Endodermal cell (in vitro differentiated cells): ENCODE data around the gene DGKB. TPM values are rescaled to one million over a fixed set of nuclear protein-coding genes. Genes with fewer than 3 reads are reported as not detected.

Experiments
- DNase-seq: peaks from one replicate; pipeline ENCODE4 v3.0.0-alpha.2; 2017
- H3K27ac ChIP-seq: 2 replicates; pipeline ENCODE4 v1.5.1; 2013; ENCODE audit warnings: mild to moderate bottlenecking, low read depth, low read length, moderate library complexity
- H3K27me3 ChIP-seq: 2 replicates; pipeline ENCODE4 v1.6.1; 2013; ENCODE audit warnings: mild to moderate bottlenecking, low read length, moderate library complexity; ENCODE audit not compliant: insufficient read depth, control insufficient read depth, poor library complexity, severe bottlenecking
- H3K36me3 ChIP-seq: 2 replicates; pipeline ENCODE4 v1.7.0; 2013; ENCODE audit warnings: mild to moderate bottlenecking, low read length, moderate library complexity; ENCODE audit not compliant: control insufficient read depth, insufficient read depth
- H3K4me1 ChIP-seq: one replicate; pipeline ENCODE4 v1.7.0; 2013; ENCODE audit warnings: low read length; ENCODE audit not compliant: control insufficient read depth, insufficient read depth
- H3K4me3 ChIP-seq: 2 replicates; pipeline ENCODE4 v1.5.1; 2013; ENCODE audit warnings: mild to moderate bottlenecking, low read length, moderate library complexity
- H3K9ac ChIP-seq: 2 replicates; pipeline ENCODE4 v1.6.1; 2013; ENCODE audit warnings: mild to moderate bottlenecking, low read length, moderate library complexity; ENCODE audit not compliant: poor library complexity, severe bottlenecking; ENCODE audit errors: extremely low read depth
- H3K9me3 ChIP-seq: 2 replicates; pipeline ENCODE4 v1.6.1; 2013; ENCODE audit warnings: mild to moderate bottlenecking, low read length, moderate library complexity; ENCODE audit not compliant: control insufficient read depth
- H3K27ac Mint-ChIP-seq: 2 replicates; pipeline ENCODE4 v1.8.0; 2020; ENCODE audit warnings: mixed read lengths
- H3K27me3 Mint-ChIP-seq: 2 replicates; pipeline ENCODE4 v1.8.0; 2021; ENCODE audit warnings: mild to moderate bottlenecking, mixed read lengths; ENCODE audit not compliant: insufficient read depth
- H3K36me3 Mint-ChIP-seq: 2 replicates; pipeline ENCODE4 v1.8.0; 2020; ENCODE audit warnings: low read depth, mixed read lengths
- H3K4me1 Mint-ChIP-seq: 2 replicates; pipeline ENCODE4 v1.8.0; 2020; ENCODE audit warnings: mixed read lengths
- H3K4me3 Mint-ChIP-seq: 2 replicates; pipeline ENCODE4 v1.8.0; 2020; ENCODE audit warnings: mild to moderate bottlenecking, moderate library complexity, mixed read lengths
- H3K9me3 Mint-ChIP-seq: 2 replicates; pipeline ENCODE4 v1.8.0; 2020; ENCODE audit warnings: mild to moderate bottlenecking, mixed read lengths
- CTCF ChIP-seq: fragments of 200-600 bp; sonication (generic); conservative IDR thresholded peaks from 2 replicates; pipeline ENCODE4 v1.5.0; 2021; ENCODE audit warnings: antibody characterized with exemption, mild to moderate bottlenecking
- WGBS, 2 experiments: methylation state at CpG; one replicate each; pipeline versions ENCODE4 v1.1.5 to v1.1.7; 2013; ENCODE audit warnings: missing lambda C conversion rate in 2 of 2, mixed read lengths in 1 of 2; ENCODE audit not compliant: insufficient coverage in 1 of 2, insufficient read length in 1 of 2; 5-methylcytosine and 5-hydroxymethylcytosine counted together
- total RNA-seq, 2 donors: library from RNA; stranded (reverse); fragmentation: NEBNext Ultra II Directional in 1 of 2; extraction: Animal tissue kit (Norgen Biotek cat#: 25700) in 1 of 2; gene quantifications; 2 replicates in 1 of 2; 3 replicates in 1 of 2; pipeline ENCODE4 v1.2.1, GENCODE V29; 2021

The DGKB gene
- total RNA-seq, 2 donors from 2014 or later = 5.1 to 5.2 TPM

DNA sequence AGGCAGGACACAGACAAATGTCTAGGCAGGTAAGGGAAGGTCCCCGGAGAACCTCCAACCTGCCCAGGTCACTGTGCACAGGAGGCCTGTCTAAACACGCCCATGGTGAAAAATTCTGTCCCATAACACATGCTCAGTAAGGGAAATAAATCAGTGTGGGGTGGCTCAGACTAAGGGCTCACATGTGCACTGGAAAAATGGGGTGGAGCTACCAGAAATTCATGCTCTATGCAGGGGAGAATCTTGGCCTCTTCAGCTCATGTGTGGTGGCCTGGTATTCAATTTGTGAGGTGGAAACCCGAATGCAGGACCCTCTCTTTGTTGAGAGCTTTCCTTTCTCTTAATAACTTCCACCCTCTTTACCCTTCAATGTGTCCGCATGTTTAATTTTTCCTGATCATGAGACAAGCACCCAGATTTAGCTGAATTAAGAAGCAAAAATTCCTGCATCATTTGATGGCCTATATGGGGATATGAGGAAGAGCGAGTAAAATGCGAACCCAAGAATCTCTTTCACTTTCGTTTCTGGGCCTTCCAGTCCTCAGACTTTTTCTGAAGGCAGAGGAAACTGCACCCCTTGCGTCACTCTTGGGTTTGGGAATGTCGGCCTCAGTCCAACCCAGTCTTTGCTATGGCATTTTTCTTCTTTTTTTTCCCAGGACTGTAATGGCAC is 163.2 kb downstream of the DGKB start:
- peaks cover 52% of the 10 kb centered on the region for H3K9me3 ChIP-seq
- H3K4me3 ChIP-seq = no peak overlapping the region
- Mint-ChIP-seq H3K36me3 (peaks cover 14% of the 10 kb centered on the region), H3K9me3 (peaks cover 57% of the 10 kb centered on the region), H3K27ac (no peak overlapping the region), H3K4me1 (peaks cover 8% of the 10 kb centered on the region), H3K4me3 (no peak overlapping the region), H3K27me3 (no peaks in the 10 kb centered on the region)
- no peak overlapping the region for H3K27ac ChIP-seq
- H3K9ac ChIP-seq = no peak overlapping the region
- H3K27me3 ChIP-seq = no peaks in the 10 kb centered on the region
- no peaks in the 10 kb centered on the region for H3K4me1 ChIP-seq
- no peak for DNase-seq
- H3K36me3 ChIP-seq = no peaks in the 10 kb centered on the region
- WGBS, 2 experiments = 67 to 85% methylated on average over 3 to 9 of the region's 9 CpGs
- no peak for TF ChIP-seq CTCF

- peaks cover 8% of the 10 kb centered on the region for H3K4me1 Mint-ChIP-seq
- H3K4me3 ChIP-seq = no peak overlapping the region
- no peak overlapping the region for H3K4me3 Mint-ChIP-seq
- H3K27ac ChIP-seq = no peak overlapping the region
- H3K9me3 Mint-ChIP-seq = peaks cover 45% of the 10 kb centered on the region
- WGBS, 2 experiments = 0 to 5% methylated on average over 1 of the region's 1 CpG
- no peak overlapping the region for H3K9ac ChIP-seq
- H3K27ac Mint-ChIP-seq = no peak overlapping the region
- H3K27me3 ChIP-seq = no peaks in the 10 kb centered on the region
- no peak for TF ChIP-seq CTCF
- H3K27me3 Mint-ChIP-seq = no peaks in the 10 kb centered on the region
- H3K9me3 ChIP-seq = peaks cover 41% of the 10 kb centered on the region
- H3K4me1 ChIP-seq = no peaks in the 10 kb centered on the region
- H3K36me3 ChIP-seq = no peaks in the 10 kb centered on the region
- no peak for DNase-seq
- peaks cover 10% of the 10 kb centered on the region for H3K36me3 Mint-ChIP-seq
These were observed 164.5 kb downstream of the DGKB start for GRCh38 chr7:14738086-14738485.

DNA sequence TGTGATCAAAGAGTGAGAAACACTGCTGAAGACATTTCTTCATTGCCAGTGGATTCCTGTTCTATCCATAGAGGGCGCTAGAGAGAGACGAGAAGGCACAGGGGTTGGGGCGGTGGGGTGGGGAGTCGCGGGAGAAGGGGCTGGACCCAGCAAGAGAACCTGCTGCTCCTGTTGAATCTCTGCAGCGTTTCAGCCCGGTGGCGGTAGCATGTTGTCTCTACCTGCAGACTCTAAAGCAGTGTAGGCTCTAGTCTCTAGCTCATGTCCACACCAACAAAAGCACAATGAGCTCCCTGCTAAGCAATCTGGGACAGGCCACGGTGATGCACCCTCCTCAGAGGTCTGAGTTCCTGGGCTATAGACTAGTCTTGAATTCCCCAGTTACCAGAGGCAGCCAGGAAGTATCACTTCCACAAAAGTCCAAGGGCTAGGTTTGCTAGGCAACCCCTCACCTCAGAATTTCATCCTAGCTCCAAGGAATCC is 167.7 kb downstream of the DGKB start:
- peaks cover 10% of the 10 kb centered on the region for H3K36me3 Mint-ChIP-seq
- no peak overlapping the region for H3K9ac ChIP-seq
- H3K9me3 ChIP-seq = peaks cover 9% of the 10 kb centered on the region
- H3K27ac Mint-ChIP-seq = peak overlapping the region; percentile 86
- 34 to 60% methylated on average over 1 to 9 of the region's 9 CpGs for WGBS, 2 experiments
- H3K27me3 Mint-ChIP-seq = no peaks in the 10 kb centered on the region
- peaks cover 12% of the 10 kb centered on the region for H3K9me3 Mint-ChIP-seq
- H3K4me3 ChIP-seq = no peak overlapping the region
- peak; percentile 91 for DNase-seq
- TF ChIP-seq CTCF = peak; percentile 78
- peak overlapping the region; percentile 46 for H3K4me3 Mint-ChIP-seq
- no peaks in the 10 kb centered on the region for H3K4me1 ChIP-seq
- H3K27ac ChIP-seq = no peak overlapping the region
- no peaks in the 10 kb centered on the region for H3K36me3 ChIP-seq
- peaks cover 8% of the 10 kb centered on the region for H3K4me1 Mint-ChIP-seq
- H3K27me3 ChIP-seq = no peaks in the 10 kb centered on the region
